SH-SY5Y (cell line): ENCODE data around the gene RETN.

Source experiments
- GATA2 ChIP-seq: IDR thresholded peaks from 2 replicates; pipeline ENCODE4 v1.6.1; 2011; ENCODE audit warnings: mild to moderate bottlenecking, low read depth, low read length
- GATA3 ChIP-seq: IDR thresholded peaks from 2 replicates; pipeline ENCODE4 v1.6.1; 2011; ENCODE audit warnings: low read depth, mild to moderate bottlenecking, low read length, moderate library complexity

DNA sequence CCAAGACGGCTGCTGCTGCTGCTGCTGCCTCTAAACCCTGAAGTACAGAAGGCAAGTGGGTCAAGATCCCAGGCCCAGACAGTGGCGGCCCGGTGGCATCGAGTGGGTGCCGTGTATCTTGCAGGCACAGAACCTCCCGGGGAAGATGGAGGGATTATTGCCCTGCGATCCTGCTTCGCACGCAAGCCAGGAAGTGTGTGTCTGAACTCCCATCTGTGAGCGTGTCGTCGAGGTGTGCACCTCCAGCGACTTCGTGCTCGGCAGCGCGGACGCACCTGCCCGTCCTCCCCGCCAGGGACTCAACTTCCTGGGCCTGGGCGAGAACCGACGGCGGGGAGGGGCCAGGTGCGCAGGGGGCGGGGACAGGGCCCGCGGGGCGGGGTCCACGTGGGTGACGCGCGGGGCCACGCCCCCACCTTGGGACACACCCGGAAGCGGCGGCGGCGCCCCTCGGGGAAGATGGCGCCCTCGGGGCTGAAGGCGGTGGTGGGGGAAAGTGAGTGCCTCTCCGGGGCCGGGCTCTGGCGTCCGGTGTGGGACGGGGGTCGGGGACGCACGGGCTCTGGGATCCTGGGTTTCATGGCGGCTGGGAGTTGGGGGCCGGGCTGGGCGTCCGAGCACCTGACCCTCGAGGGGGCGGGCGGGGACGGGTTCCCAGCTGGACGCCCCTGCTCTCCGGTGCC, 32.0 kb upstream of the RETN start, which contains the start of gene STXBP2:
- TF ChIP-seq GATA3 (no peak), GATA2 (no peak)
